Measurements from ENCODE around the gene SGPP2.

Gene SGPP2

DNA sequence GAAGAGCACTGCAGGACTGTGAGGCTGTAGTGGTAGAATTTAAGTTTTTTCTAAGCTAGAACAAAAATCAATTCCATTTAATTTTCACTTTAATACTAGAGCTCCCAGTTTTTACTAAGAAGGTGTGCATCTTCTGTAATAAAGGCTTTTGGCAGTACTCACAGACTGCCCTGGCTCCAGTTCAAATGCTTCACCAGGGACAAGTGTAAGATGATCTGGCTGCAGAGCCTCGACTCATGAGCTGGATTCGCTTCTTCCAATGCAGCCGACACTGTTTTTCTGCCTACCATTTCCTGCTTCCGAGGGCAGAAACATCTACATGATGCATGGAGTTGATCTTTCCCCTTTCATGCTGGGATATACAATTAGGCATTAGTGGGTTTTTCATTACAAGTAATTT lies 144.5 kb downstream of the SGPP2 start:
- TF ChIP-seq, protein P1, sequence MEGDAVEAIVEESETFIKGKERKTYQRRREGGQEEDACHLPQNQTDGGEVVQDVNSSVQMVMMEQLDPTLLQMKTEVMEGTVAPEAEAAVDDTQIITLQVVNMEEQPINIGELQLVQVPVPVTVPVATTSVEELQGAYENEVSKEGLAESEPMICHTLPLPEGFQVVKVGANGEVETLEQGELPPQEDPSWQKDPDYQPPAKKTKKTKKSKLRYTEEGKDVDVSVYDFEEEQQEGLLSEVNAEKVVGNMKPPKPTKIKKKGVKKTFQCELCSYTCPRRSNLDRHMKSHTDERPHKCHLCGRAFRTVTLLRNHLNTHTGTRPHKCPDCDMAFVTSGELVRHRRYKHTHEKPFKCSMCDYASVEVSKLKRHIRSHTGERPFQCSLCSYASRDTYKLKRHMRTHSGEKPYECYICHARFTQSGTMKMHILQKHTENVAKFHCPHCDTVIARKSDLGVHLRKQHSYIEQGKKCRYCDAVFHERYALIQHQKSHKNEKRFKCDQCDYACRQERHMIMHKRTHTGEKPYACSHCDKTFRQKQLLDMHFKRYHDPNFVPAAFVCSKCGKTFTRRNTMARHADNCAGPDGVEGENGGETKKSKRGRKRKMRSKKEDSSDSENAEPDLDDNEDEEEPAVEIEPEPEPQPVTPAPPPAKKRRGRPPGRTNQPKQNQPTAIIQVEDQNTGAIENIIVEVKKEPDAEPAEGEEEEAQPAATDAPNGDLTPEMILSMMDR (IDR thresholded peaks at IDR 0.05; ENCODE audit: poor library complexity, severe bottlenecking): no peak
- ATAC-seq (ENCODE audit: low read depth): no peak
- H3K27ac ChIP-seq (ENCODE audit: poor library complexity, severe bottlenecking): no peak overlapping the region
- no peaks in the 10 kb centered on the region for H3K27me3 ChIP-seq (ENCODE audit: insufficient read depth, poor library complexity, severe bottlenecking)
- H3K4me3 ChIP-seq (ENCODE audit: severe bottlenecking): no peak overlapping the region
- H3K4me1 ChIP-seq (ENCODE audit: insufficient read depth, poor library complexity, severe bottlenecking): no peaks in the 10 kb centered on the region
- no peak for DNase-seq (ENCODE audit: low spot score)
- H3K36me3 ChIP-seq (ENCODE audit: low read depth): peaks cover 37% of the 10 kb centered on the region
- no peaks in the 10 kb centered on the region for H3K9me3 ChIP-seq (ENCODE audit: severe bottlenecking)

- Histone ChIP-seq H3K36me3 (ENCODE audit: low read depth) (peaks cover 42% of the 10 kb centered on the region), H3K9me3 (ENCODE audit: severe bottlenecking) (no peaks in the 10 kb centered on the region), H3K4me3 (ENCODE audit: severe bottlenecking) (no peak overlapping the region), H3K27me3 (ENCODE audit: insufficient read depth, poor library complexity, severe bottlenecking) (no peaks in the 10 kb centered on the region), H3K4me1 (ENCODE audit: insufficient read depth, poor library complexity, severe bottlenecking) (no peaks in the 10 kb centered on the region), H3K27ac (ENCODE audit: poor library complexity, severe bottlenecking) (no peak overlapping the region)
- TF ChIP-seq, protein P1 (IDR thresholded peaks at IDR 0.05; ENCODE audit: poor library complexity, severe bottlenecking): no peak
- no peak for DNase-seq (ENCODE audit: low spot score)
- ATAC-seq (ENCODE audit: low read depth): no peak
These were observed 145.5 kb downstream of the SGPP2 start for GRCh38 chr2:222569826-222570225.

- TF ChIP-seq, protein P1 (IDR thresholded peaks at IDR 0.05; ENCODE audit: poor library complexity, severe bottlenecking): no peak
- H3K27ac ChIP-seq (ENCODE audit: poor library complexity, severe bottlenecking): no peak overlapping the region
- no peaks in the 10 kb centered on the region for H3K27me3 ChIP-seq (ENCODE audit: insufficient read depth, poor library complexity, severe bottlenecking)
- peaks cover 45% of the 10 kb centered on the region for H3K36me3 ChIP-seq (ENCODE audit: low read depth)
- H3K4me3 ChIP-seq (ENCODE audit: severe bottlenecking): no peak overlapping the region
- ATAC-seq (ENCODE audit: low read depth) (0 out of 3 replicates have a peak, but pooled peaks have one; percentile 17), DNase-seq (ENCODE audit: low spot score) (no peak)
- no peaks in the 10 kb centered on the region for H3K4me1 ChIP-seq (ENCODE audit: insufficient read depth, poor library complexity, severe bottlenecking)
- H3K9me3 ChIP-seq (ENCODE audit: severe bottlenecking): no peaks in the 10 kb centered on the region
These were observed 147.9 kb downstream of the SGPP2 start for GRCh38 chr2:222572264-222572721.

GRCh38 chr2:222572751-222573174 lies 148.4 kb downstream of the SGPP2 start:
- Histone ChIP-seq H3K9me3 (ENCODE audit: severe bottlenecking) (no peaks in the 10 kb centered on the region), H3K27ac (ENCODE audit: poor library complexity, severe bottlenecking) (no peak overlapping the region), H3K36me3 (ENCODE audit: low read depth) (peaks cover 45% of the 10 kb centered on the region), H3K27me3 (ENCODE audit: insufficient read depth, poor library complexity, severe bottlenecking) (no peaks in the 10 kb centered on the region), H3K4me1 (ENCODE audit: insufficient read depth, poor library complexity, severe bottlenecking) (no peaks in the 10 kb centered on the region), H3K4me3 (ENCODE audit: severe bottlenecking) (no peak overlapping the region)
- ATAC-seq (ENCODE audit: low read depth): 0 out of 3 replicates have a peak, but pooled peaks have one; percentile 19
- DNase-seq (ENCODE audit: low spot score): no peak
- TF ChIP-seq, protein P1 (IDR thresholded peaks at IDR 0.05; ENCODE audit: poor library complexity, severe bottlenecking): no peak

DNA sequence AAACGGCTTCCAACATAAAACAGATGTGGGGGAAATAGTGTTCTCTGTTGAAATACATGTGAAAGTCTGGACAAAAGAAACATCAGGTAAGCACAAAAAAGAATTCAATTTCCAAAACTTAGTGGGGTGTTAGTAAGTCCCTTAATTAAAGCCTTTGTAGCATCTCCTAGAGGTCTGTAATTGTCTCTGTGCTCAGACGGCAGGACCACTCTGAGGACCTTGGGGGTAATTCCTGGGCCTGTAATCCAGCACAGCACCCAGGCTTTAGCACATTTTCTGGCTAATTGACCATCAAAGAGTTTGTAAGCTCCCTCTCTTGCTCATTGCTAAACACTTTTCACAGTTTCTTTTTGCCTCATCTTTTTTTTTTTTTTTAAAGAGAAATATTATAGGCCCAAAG lies 151.3 kb downstream of the SGPP2 start:
- H3K27me3 ChIP-seq (ENCODE audit: insufficient read depth, poor library complexity, severe bottlenecking): no peaks in the 10 kb centered on the region
- no peak overlapping the region for H3K4me3 ChIP-seq (ENCODE audit: severe bottlenecking)
- ATAC-seq (ENCODE audit: low read depth) (no peak), DNase-seq (ENCODE audit: low spot score) (no peak)
- H3K36me3 ChIP-seq (ENCODE audit: low read depth): peaks cover 57% of the 10 kb centered on the region
- no peaks in the 10 kb centered on the region for H3K4me1 ChIP-seq (ENCODE audit: insufficient read depth, poor library complexity, severe bottlenecking)
- TF ChIP-seq, protein P1 (IDR thresholded peaks at IDR 0.05; ENCODE audit: poor library complexity, severe bottlenecking): no peak
- H3K9me3 ChIP-seq (ENCODE audit: severe bottlenecking): no peaks in the 10 kb centered on the region
- no peak overlapping the region for H3K27ac ChIP-seq (ENCODE audit: poor library complexity, severe bottlenecking)
